Activated CD4-positive, alpha-beta T cell treated with anti-CD3 and anti-CD28 coated beads, Interleukin-2, amount 50 U/mL, for 1 hour (primary cell): ENCODE results near the gene UBE2O.

Experiments used
- DNase-seq: peaks from one replicate; pipeline ENCODE4 v3.0.0-alpha.2; 2020

Gene UBE2O

DNA sequence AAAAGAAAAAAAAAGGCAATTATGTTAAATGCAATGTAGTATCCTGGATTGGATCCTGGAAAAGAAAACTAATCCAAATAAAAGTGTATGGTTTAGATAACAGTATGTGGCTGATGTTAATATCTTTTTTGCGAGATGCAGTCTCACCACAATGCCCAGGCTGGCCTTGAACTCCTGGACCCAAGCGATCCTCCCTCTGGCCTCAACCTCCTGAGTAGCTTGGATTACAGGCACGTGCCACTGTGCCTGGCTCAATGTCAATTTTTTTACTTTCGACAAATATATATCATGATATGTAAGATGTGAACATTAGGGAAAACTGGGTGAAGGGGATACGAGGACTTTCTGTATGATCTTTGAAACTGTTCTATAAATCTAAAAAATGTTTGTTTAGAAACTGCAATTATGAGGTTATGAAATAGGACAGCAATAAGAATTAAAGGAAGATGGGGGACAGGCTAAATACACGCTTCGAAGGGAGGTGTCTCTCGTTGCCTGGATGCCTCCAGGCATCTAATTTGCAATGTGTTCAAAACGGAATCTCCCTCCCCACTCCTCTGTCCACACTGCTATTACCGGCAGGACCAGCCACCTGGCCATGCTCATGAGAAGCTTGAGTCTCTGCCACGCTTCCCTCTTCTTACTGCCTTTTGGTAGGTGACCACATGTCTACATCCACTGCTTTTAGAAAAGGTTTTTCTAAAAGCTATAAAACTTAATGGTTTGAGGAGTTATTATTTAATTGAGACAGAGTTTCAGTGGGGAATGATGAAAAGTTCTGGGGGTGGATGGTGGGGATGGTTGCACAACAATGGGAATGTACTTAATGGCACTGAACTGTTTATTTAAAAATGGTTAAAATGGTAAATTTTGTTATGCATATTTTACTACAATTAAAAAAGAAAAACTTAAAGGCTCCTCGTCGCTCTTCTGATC is 15.2 kb downstream of the UBE2O start:
- no peak for DNase-seq

DNA sequence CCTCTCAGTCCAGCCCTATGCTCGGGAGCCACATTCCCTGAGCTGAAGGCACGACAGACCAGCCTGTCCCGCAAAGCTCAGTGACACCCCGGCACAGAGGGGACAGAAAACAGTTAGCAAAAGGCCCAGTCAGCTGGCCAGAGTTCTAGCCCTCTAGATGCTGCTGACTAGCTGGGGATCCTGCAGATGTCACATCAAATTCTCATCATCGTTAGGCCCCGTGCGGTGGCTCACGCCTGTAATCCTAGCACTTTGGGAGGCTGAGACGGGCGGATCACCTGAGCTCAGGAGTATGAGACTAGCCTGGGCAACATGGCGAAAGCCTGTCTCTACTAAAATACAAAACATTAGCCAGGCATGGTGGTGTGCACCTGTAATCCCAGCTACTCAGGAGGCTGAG is 17.2 kb downstream of the UBE2O start:
- DNase-seq = no peak

DNA sequence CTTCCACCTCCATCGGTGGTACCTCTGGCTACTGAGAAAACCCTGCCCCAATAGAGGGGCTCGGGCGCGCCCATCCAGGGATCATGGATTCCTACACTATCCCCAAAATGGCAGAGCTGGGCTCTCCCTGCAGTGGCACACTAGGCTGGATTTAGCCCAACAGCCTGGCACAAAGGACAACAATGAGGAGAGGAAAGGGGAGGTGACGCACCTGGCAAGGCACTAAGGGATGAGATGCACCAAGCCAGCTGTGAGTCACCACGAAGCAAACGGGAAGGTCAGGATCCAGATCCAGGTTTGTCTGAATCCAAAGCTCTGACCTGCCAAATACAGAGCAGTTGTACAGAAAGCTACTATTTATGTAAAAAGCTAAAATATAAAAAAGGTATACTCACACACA is 18.1 kb downstream of the UBE2O start:
- DNase-seq = no peak

DNA sequence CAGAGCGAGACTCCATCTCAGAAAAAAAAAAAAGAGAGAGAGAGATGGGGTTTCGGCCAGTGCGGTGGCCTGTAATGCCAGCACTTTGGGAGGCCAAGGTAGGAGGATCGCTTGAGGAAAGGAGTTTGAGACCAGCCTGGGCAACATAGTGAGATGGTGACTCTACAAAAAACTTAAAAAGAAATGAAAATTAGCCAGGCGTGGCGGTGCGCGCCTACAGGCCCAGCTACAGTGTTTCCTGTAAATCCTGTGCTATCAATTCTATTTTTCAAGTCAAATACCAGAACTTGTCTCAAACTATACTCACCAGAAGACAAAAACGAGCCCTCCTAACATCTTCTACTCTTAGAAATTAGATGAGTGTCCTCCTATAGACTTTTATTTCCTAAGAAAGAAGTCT is 19.3 kb downstream of the UBE2O start:
- no peak for DNase-seq

DNA sequence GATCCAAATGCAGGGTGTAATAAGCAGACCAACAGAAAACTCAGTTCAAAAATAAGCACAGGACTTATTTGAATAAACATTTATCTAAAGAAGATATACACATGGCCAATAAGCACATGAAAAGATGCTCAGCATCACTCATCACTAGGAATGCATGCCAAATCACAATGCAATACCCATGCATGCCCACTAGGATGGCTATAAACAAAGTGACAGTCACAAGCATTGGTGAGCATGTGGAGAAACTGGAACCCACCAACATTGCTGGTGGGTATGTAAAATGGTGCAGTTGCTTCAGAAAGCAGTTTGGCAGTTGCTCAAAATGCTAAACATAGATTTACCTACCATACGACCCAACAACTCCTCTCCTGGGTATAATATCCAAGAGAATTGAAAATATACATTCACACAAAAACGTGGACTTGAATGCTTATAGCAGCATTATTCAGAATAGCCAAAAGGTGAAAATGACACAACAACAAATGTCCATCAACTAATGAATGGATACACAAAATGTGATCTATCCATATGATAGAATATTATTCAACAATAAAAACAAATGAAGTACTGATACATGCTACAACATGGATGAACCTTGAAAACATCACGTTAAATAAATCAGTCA is 20.1 kb downstream of the UBE2O start:
- DNase-seq = no peak

DNA sequence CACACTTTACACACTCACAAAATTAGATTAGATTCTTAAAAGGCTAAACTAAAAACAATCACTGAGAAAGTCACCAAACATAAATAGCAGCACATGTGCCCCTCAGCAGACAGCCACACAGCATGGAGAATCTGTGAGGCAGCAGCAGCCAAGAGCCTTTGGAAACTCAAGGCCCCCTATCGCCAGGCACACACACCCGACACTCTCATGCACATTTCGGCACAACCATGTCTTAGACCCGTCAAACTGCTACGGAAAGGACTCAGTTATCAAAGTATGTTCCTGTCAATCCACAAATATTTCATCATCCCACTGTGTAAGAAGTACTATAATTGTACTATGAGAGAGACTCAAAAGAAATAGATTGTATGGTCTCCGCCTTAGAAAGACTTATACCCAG is 20.9 kb downstream of the UBE2O start:
- DNase-seq = no peak

DNA sequence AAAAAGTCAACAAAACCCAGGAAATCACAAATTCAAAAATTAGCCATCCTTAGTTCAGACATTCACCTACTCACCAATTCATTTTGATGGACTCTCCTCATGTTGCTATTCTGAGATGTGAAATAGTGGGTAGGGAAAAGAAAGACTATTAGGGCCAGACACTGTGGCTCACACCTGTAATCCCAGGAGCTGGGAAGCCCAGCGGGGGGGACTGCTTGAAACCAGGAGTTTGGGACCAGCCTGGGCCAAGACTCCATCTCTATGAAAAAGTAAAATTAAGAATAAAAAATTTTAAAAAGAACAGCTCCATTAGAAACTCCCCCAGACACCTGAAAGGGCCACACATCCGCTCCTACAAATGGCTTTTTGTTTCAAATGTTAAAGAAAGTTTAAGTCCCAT is 21.4 kb downstream of the UBE2O start:
- DNase-seq = no peak

DNA sequence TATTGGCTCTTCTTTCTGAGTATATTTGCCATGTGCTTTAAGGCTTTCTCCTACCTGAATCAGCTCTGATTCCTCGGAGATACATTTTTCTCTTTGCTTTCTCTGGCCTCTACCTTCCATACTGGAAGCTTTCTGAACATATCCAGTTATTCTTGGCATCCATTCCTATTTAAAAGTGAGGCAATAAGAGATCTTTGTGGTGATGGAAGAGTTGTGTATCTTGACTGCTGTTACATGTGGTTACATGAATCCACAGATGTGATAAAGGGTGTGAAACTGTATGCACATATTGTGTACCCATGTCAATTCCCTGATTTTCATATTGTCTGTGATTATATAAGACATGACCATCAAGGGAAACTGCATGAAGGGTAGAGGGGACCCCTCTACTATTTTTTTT is 24.4 kb downstream of the UBE2O start:
- DNase-seq = no peak

DNA sequence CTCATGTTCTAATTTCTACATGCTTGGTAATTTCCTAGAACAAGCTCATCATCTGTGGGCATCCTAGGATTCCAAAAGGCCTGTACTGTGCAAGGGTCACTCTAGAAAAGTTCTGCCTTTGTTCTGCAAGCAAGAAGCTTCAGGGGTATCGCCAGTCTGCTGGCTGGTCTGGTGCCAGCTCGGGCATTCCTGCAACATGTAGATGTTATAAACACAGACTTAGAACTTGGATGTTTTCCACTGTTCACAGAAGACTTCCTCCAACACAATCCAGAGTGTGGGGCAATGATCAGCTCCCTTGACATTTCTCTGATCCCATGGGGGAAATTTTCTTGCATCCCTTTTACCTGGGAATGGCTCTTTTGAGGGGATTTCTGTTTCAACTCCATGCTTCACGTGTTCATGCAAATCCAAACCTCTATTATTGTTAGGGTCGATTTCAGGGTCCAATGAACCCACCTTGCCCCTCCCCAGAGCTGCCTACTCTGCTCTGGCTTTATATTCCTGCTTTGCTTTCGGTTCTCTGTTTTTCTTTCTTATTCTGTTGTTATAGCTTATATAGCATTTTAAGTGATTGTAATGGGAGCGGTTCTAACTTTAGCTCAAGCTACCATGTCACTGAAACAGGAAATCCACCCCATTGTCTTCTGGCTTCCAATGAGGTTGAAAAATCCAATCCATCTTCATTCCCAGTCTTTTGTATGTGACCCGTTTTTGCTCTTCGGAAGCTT is 25.3 kb downstream of the UBE2O start:
- no peak for DNase-seq

DNA sequence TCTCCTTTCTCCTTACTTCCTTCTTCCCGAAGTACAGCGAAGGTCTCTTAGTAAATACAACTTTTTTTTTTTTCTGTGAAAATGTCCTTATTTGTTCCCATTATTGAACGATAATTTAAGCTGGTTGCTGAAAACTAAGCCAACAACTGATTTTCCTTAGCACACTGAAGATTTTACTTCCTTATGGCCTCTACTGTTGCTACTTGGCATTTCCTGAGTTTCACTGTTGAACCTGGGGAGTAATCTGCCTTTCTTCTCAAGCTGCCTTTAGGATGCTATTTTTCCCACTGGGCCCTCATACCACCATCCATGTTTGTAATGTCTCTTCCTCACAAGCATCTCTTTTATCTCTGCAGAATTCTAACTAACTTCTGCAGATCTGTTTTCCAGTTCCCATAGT is 26.1 kb downstream of the UBE2O start:
- no peak for DNase-seq

DNA sequence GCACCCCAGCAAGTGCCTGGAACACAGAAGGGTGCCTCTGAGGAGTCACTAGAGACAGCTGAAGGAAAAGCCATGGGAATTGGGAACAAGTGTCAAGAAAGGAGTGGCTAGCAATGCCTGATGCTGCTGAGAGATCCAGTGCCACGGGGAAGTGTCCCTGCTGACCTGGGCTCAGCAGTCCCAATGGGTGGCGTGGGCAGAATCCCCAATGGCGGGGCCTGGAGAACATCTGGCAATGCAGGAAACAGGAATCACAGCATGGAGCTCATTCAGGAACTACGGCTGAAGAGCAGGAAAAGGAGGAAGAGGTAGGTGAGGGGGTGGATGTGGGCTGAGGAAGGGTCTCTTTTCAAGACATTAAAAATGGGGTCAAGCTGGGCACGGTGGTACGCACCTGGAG is 30.1 kb downstream of the UBE2O start:
- no peak for DNase-seq

DNA sequence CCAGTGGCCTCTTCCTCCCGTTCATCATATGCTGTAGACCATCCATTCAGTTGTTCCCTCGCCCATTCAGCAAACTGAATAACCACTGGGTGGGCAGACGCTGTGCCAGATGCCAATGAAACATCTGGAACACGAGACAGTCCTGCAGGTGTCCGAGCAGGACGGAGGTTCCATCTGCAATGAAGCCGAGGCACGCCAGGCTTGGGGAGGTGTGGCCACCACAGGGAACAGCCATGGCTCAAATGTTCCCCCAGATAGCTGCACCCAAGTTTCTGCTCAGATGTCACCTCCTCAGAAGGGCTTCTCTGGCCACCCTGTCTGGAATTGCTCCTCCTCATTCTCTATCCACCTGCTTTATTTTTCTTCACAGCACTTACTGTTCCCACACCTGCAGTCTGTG is 30.5 kb downstream of the UBE2O start:
- DNase-seq = no peak

DNA sequence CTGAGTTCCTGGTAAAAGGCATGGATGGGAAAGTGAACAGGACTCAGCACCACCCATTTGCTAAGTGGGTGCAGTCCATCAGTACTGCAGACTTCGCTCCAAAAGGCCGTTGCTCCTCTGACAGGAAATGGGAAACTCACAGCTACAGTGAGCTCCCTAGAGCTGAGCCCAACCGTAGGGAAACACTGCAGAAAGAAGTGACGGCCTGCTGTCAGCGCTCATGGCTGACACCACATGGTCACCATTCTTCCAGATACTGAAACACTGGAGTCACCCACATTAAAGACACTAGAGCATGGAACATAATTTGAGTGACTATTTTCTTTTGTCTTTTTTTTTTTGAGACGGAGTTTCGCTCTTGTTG is 31.9 kb downstream of the UBE2O start:
- DNase-seq = no peak

DNA sequence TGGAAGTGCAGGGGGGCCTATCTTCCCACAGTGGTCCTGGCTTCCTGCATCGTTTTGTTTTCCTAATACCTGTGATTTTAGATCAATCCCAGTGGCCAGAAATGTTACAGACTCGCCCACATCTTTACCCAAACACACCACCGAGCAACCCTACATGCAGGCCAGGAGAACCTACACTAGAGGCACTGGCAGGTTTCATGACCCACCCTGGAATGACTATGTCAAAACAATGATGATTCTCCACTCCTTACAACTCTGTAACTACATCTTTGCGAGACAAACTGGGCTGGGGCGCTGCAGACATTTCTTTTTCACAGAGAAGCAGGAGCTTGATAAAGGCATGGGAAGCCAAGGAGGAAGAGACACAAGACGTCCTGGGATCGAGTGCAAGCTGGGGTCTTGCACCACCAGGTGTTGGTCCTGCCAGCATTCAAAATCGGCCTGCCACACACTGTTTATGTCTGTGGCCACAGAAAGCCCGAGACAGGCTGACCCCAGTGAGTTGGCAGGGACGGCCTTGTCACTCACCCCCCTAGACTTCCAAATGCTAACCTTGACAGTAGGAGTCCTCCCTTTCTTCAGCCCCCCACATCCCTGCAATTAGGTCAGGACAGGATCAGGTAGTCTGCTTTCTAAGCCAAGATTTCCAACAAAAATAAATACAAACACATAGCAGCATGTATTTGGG is 32.5 kb downstream of the UBE2O start:
- DNase-seq = no peak

DNA sequence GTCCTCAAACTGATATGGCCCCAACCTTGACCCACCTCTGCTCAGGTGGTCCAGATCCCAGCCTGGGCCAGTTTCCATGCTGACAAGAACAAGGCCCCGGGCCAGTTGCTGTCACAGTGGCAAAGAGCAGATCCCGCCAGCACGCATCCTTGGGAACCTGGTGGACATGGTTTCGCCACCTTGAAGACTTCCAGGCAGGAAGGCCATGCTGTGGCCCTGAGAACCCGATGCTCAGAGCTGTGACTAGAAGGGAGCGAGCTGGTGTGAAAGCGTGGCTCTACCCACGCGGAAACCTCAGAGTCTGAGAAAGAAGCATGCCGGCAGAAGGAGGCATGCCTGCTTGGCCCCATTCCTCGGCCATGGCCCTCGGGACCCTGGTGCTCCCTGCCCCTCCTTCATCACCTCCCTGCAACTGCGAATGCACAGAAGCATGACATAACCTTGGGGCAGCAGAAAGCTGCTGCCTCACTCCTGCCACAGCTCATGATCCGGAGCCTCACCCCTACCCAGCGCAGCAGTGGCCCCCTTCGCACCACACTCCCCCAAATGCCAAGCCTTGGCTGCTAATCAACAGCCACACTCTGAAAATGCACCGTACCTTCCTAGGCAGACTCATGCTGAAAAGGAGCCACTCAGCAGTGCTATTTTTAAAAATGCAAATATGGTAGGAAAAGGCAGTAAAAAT is 33.2 kb downstream of the UBE2O start:
- no peak for DNase-seq

DNA sequence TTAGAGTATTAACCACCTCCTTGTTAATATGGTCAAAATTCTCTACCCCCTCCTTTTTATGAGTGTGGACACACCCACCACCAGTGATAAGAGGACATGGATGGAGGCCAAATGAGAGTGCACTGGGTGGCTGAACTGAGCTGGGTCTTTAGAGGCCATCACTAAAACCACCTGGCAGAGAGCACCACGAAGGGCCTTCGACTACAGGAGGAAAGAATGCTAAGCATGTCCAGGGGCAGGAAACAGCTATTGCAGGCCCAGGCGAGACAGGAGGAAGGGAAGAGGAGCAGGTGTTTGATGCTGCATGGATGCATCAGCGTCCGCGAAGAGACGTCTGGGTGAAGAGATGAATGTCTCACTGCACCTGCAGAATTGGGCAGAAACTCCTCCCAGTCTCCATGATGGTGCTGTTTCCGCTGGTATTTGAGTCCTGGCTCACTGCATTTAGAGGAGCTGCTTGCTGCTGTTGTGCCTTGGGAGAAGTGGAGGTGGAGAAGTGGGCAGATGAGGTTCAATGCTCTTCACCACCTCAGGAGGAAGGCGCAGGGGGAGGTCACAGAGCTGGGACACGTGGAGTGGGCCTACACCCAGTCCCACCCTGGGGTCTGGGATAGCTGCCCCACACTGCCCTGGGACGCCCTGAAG is 35.3 kb downstream of the UBE2O start:
- no peak for DNase-seq

DNA sequence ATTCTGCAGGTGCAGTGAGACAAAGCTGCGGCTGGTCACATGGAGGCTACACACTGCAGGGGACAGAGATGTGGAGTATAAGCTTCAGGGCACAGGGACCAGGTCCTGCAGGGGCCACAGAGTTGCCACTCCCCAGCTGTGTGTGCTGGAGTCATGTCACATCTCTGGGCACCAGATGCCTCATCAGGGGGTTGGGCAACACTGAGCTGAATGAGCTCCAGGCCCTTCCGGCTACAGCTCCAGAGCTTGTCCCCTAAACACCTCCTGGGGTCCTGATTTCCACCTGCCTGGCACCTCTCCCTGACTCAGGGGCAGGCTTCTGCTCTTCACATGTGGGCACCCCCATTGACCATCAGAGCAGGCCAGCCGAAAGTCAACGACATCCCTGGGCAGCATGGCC is 36.1 kb downstream of the UBE2O start:
- no peak for DNase-seq

DNA sequence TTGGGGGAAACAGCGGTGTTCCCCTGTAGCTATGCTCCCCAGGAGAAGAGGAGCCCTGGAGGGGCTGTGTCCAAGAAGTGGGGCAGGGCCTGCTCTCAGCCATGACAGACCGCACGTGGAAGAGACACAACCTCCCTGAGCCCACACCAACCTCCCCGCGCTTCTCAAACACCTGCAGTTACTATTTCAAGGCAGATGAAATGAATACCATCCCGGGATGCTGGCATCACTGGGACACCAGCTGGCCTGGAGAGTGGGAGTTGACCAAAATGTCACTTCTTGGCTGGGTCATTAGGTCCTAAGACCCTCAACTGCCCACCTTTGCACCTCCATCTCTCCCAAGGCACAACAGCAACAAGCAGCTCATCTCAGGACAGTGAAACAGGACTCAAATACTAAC is 36.5 kb downstream of the UBE2O start:
- no peak for DNase-seq

DNA sequence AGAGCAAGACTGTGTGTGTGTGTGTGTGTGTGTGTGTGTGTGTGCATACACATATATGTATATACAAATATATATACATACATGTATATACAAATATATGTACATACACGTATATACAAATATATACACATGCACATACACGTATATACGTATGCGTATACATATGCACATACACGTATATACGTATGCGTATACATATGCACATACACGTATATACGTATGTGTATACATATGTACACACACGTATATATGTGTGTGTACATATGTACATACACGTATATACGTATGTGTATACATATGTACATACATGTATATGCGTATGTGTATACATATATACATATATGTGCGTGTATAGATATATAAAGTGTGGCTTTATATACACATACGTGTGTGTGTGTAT is 37.2 kb downstream of the UBE2O start:
- DNase-seq = no peak

DNA sequence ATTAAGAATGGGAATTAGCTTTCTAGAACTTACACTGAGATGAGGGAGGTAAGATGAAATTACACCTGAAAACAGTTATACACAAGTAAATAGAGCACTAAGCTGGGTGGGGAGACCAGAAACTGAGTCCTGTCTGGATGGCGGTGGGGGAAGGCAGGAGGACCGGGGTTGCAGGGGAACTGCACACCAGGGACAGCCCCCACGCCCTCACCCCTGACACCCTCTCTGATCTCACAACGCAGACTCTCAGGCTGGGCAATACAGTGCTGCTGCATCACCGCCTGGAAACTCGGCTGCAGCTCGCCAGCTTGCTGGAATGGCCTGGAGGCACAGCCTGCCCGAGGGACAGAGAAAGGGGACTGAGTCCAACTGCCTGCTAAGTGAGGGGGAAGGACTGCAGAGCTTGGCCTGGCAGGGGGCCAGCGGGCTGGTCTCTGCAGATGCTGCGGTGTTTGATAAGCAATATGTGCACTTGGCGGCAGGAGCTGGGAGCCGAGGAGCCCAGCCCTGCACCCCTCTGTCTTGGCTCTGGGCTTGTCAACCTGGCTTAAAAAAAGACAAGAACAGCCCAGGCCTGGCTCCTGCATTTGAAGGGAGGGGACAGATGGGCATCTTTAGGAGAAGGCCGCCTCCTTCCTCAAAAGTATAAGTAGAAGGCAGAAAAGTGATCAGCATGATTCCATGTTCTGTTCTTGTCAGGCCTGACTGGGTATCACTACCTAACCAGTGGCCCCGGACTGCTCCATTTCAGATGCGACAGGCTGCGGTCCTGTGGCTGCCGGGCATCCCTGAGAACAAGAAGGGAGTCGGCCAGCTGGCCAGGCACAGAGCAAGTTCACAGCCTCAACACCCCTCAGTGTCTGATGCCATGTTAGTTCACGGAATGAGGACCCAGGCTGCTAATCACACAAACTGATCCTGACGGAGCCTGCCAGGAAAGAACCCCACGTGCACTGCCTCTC is 38.3 kb downstream of the UBE2O start:
- no peak for DNase-seq

DNA sequence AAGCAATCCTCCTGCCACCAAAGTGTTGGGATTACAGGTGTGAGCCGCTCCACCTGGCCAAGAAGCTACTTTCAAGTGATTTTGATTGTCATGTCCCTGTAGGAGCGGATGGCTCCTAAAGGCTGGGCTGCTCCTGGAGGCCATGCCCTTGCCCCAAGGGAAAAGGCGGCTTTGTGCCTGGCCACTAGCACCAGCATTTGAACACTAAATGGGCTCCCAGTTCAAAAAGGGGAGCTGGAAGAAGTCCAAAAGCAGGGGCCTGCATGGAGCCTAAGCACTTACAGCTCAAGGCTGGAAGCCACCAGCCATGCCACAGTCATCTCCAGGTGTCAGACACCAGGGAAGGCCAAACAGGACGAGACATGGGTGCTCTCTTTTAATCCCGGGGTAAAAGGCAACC is 41.7 kb downstream of the UBE2O start:
- DNase-seq = no peak
